PFSK-1 (cell line): Measurements from ENCODE around the gene ADAM10.

Experiments used
- POLR2AphosphoS5 ChIP-seq: IDR thresholded peaks from 2 replicates; pipeline ENCODE4 v1.6.1; 2012; ENCODE audit warnings: low read depth, mild to moderate bottlenecking, control low read depth, low read length, moderate library complexity
- REST ChIP-seq, 2 experiments: IDR thresholded peaks; 2 replicates each; pipeline versions ENCODE4 v1.6.1 to v1.8.0; 2011 to 2012; ENCODE audit warnings: low read depth in 2 of 2, low read length in 2 of 2, control low read depth in 1 of 2, inconsistent platforms in 1 of 2, mild to moderate bottlenecking in 1 of 2, moderate library complexity in 1 of 2; ENCODE audit not compliant: insufficient read depth in 1 of 2
- SIN3A ChIP-seq: IDR thresholded peaks from 2 replicates; pipeline ENCODE4 v1.6.1; 2012; ENCODE audit warnings: mild to moderate bottlenecking, low read length, moderate library complexity, borderline replicate concordance; ENCODE audit not compliant: insufficient read depth
- TAF1 ChIP-seq: IDR thresholded peaks from 2 replicates; pipeline ENCODE4 v1.6.1; 2012; ENCODE audit warnings: low read length, control low read depth, borderline replicate concordance; ENCODE audit not compliant: insufficient read depth

GRCh38 chr15:58547628-58548307, 201.7 kb downstream of the ADAM10 start:
- TF ChIP-seq TAF1: no peak
- TF ChIP-seq REST (IDR thresholded peaks at IDR 0.05; ENCODE audit: insufficient read depth in 1 of 2, low read depth in 2 of 2, low read length in 2 of 2): no peak
- no peak for TF ChIP-seq SIN3A
- no peak for TF ChIP-seq POLR2AphosphoS5
